Trophoblast cell (in vitro differentiated cells and primary cell): Measurements from ENCODE around the gene KCNMA1.
A peak's percentile ranks its signal among the peaks of the same experiment; 100 is the strongest.

Source experiments
- DNase-seq, 2 donors: peaks; one replicate each; pipeline ENCODE4 v3.0.0-alpha.2; 2016
- H2AFZ ChIP-seq: 2 replicates; pipeline ENCODE4 v1.6.1; 2013; ENCODE audit warnings: low read length, moderate library complexity, mild to moderate bottlenecking; ENCODE audit not compliant: insufficient read depth, poor library complexity
- H2AK5ac ChIP-seq: 2 replicates; pipeline ENCODE4 v1.6.1; 2013; ENCODE audit warnings: mild to moderate bottlenecking, low read length
- H2BK120ac ChIP-seq: 2 replicates; pipeline ENCODE4 v1.6.1; 2013; ENCODE audit warnings: low read length, mild to moderate bottlenecking, moderate library complexity; ENCODE audit not compliant: insufficient read depth, poor library complexity
- H2BK12ac ChIP-seq: 2 replicates; pipeline ENCODE4 v1.6.1; 2013; ENCODE audit warnings: mild to moderate bottlenecking, low read length, moderate library complexity
- H2BK5ac ChIP-seq: 2 replicates; pipeline ENCODE4 v1.6.1; 2013; ENCODE audit warnings: low read length, low read depth, moderate library complexity, mild to moderate bottlenecking; ENCODE audit not compliant: poor library complexity
- H3K14ac ChIP-seq: 2 replicates; pipeline ENCODE4 v1.6.1; 2013; ENCODE audit warnings: mild to moderate bottlenecking, low read length
- H3K18ac ChIP-seq: 2 replicates; pipeline ENCODE4 v1.6.1; 2013; ENCODE audit warnings: mild to moderate bottlenecking, low read length
- H3K23ac ChIP-seq: 2 replicates; pipeline ENCODE4 v1.6.1; 2013; ENCODE audit warnings: low read length
- H3K27ac ChIP-seq: 2 replicates; pipeline ENCODE4 v1.5.1; 2013; ENCODE audit warnings: low read depth, mild to moderate bottlenecking, inconsistent platforms, low read length, moderate library complexity
- H3K27me3 ChIP-seq: 2 replicates; pipeline ENCODE4 v1.6.1; 2013; ENCODE audit warnings: inconsistent platforms, mild to moderate bottlenecking, low read length, moderate library complexity; ENCODE audit not compliant: insufficient read depth
- H3K36me3 ChIP-seq, 2 experiments: 1 replicate in 1 of 2; 2 replicates in 1 of 2; pipeline ENCODE4 v1.6.1; 2013; ENCODE audit warnings: low read length in 2 of 2, mild to moderate bottlenecking in 2 of 2, moderate library complexity in 1 of 2; ENCODE audit not compliant: insufficient read depth in 2 of 2, control insufficient read depth in 1 of 2
- H3K4ac ChIP-seq: 2 replicates; pipeline ENCODE4 v1.6.1; 2013; ENCODE audit warnings: low read depth, mild to moderate bottlenecking, low read length, moderate library complexity
- H3K4me1 ChIP-seq, 2 experiments: 1 replicate in 1 of 2; 2 replicates in 1 of 2; pipeline ENCODE4 v1.6.1; 2013; ENCODE audit warnings: low read length in 2 of 2, mild to moderate bottlenecking in 2 of 2, moderate library complexity in 1 of 2; ENCODE audit not compliant: insufficient read depth in 2 of 2, control insufficient read depth in 1 of 2
- H3K4me2 ChIP-seq: 2 replicates; pipeline ENCODE4 v1.6.1; 2013; ENCODE audit warnings: inconsistent platforms, mild to moderate bottlenecking, low read length, moderate library complexity
- H3K4me3 ChIP-seq: 2 replicates; pipeline ENCODE4 v1.5.1; 2013; ENCODE audit warnings: mild to moderate bottlenecking, low read depth, low read length, inconsistent platforms
- H3K79me1 ChIP-seq: one replicate; pipeline ENCODE4 v1.6.1; 2013; ENCODE audit warnings: low read length
- H3K79me2 ChIP-seq: 2 replicates; pipeline ENCODE4 v1.6.1; 2013; ENCODE audit warnings: low read length, mild to moderate bottlenecking; ENCODE audit not compliant: control insufficient read depth, insufficient read depth, poor library complexity
- H3K9ac ChIP-seq: 2 replicates; pipeline ENCODE4 v1.6.1; 2013; ENCODE audit warnings: mild to moderate bottlenecking, low read length
- H3K9me3 ChIP-seq: 2 replicates; pipeline ENCODE4 v1.6.1; 2013; ENCODE audit warnings: low read depth, mild to moderate bottlenecking, control low read depth, inconsistent platforms, low read length; ENCODE audit not compliant: insufficient read depth
- H4K12ac ChIP-seq: 2 replicates; pipeline ENCODE4 v1.6.1; 2013; ENCODE audit warnings: low read depth, mild to moderate bottlenecking, low read length, moderate library complexity
- H4K8ac ChIP-seq: 2 replicates; pipeline ENCODE4 v1.6.1; 2013; ENCODE audit warnings: low read depth, mild to moderate bottlenecking, low read length, moderate library complexity
- H4K91ac ChIP-seq: one replicate; pipeline ENCODE4 v1.6.1; 2013; ENCODE audit warnings: low read depth, mild to moderate bottlenecking, low read length, moderate library complexity
- WGBS: extraction: QIAGEN DNeasy Blood & Tissue Kit; methylation state at CpG from one replicate; pipeline ENCODE4 v1.1.7; 2013; ENCODE audit warnings: missing lambda C conversion rate; ENCODE audit not compliant: insufficient read length, insufficient coverage; ENCODE audit errors: extremely low coverage; 5-methylcytosine and 5-hydroxymethylcytosine counted together

The KCNMA1 gene

DNA sequence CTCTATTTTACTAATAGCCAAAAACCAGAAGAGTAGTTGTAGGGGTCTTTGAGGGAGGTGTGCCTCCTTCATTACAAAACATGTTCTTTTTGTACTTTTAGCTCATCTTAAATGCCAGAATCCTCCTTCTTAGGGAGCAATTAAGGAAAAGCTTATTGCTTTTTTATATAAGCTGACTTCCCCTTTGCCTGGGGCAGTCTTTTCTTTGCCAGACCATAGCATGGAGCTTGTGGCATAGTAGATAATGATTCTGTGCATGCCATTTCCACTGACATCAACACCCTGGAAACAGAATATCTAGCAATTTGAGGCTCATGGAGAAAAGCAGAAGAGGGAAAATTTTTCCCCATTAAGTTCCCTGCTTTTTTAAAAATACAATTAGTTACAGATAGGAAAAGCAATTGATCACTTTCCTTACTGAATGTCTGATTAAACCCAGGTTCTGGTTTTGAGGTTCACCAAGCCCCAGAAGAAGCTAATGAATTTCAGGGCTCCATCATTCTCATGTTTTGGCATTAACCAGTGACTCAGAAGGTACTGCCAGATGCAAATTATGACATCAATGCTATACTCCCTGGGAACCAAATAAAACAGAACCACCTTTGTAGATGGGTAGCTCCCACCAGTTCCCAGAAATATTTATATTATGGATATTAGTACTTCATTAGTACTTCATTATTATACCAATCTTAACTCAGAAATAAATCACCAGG, 410.6 kb downstream of the KCNMA1 start:
- Histone ChIP-seq H3K14ac (no peak overlapping the region), H4K12ac (no peak overlapping the region), H3K18ac (no peak overlapping the region), H2BK120ac (peak overlapping the region; percentile 35), H3K9me3 (no peaks in the 10 kb centered on the region), H3K79me2 (peaks cover 1% of the 10 kb centered on the region), H4K91ac (peak overlapping the region; percentile 85), H3K23ac (no peak overlapping the region), H4K8ac (no peak overlapping the region), H3K4me3 (no peak overlapping the region), H2AFZ (no peak overlapping the region), H3K4ac (no peak overlapping the region), H2BK5ac (peak overlapping the region; percentile 34), H3K4me1 (peaks cover 17 to 19% of the 10 kb centered on the region in 2 experiments), H3K27ac (peak overlapping the region; percentile 84), H3K27me3 (no peaks in the 10 kb centered on the region), H2AK5ac (no peak overlapping the region), H3K79me1 (peaks cover 28% of the 10 kb centered on the region), H3K4me2 (no peak overlapping the region), H3K36me3 (peaks cover 0 to 4% of the 10 kb centered on the region in 2 experiments), H2BK12ac (no peak overlapping the region), H3K9ac (no peak overlapping the region)
- no peak for DNase-seq

DNA sequence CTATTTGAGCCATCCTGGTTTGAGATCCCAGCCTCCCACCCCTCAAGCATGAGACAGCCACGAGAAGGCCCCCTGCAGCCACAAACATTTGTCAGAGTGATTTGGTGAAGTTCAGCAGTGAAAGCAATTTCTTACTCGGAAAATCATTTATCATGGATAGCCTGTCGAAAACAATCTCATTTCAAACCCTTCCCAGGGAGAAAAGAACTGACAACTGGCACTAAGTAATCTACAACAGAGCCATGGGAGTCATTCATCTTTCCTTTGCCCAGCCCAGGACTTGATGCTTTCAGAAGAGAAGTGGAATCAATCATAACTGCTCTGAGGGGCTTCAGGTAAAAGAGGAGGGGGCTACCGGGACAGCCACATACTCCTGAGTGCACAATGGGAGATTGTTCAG, 411.2 kb downstream of the KCNMA1 start:
- peak overlapping the region; percentile 85 for H4K91ac ChIP-seq
- peaks cover 0 to 4% of the 10 kb centered on the region in 2 experiments for H3K36me3 ChIP-seq
- H2AK5ac ChIP-seq: no peak overlapping the region
- no CpG with 5 or more reads among the region's 4 CpGs for WGBS
- peaks cover 17 to 19% of the 10 kb centered on the region in 2 experiments for H3K4me1 ChIP-seq
- H3K79me2 ChIP-seq: peaks cover 1% of the 10 kb centered on the region
- H2BK5ac ChIP-seq: peak overlapping the region; percentile 80
- H3K27ac ChIP-seq: peak overlapping the region; percentile 84
- peak overlapping the region; percentile 19 for H3K4me2 ChIP-seq
- no peak overlapping the region for H2AFZ ChIP-seq
- no peak overlapping the region for H3K18ac ChIP-seq
- no peaks in the 10 kb centered on the region for H3K9me3 ChIP-seq
- H3K4ac ChIP-seq: no peak overlapping the region
- no peak overlapping the region for H3K4me3 ChIP-seq
- H3K27me3 ChIP-seq: no peaks in the 10 kb centered on the region
- H4K8ac ChIP-seq: peak overlapping the region; percentile 62
- H2BK120ac ChIP-seq: peak overlapping the region; percentile 35
- no peak overlapping the region for H3K23ac ChIP-seq
- H3K79me1 ChIP-seq: peaks cover 27% of the 10 kb centered on the region
- no peak for DNase-seq
- H4K12ac ChIP-seq: no peak overlapping the region
- no peak overlapping the region for H3K9ac ChIP-seq
- H3K14ac ChIP-seq: peak overlapping the region; percentile 55
- peak overlapping the region; percentile 79 for H2BK12ac ChIP-seq

DNA sequence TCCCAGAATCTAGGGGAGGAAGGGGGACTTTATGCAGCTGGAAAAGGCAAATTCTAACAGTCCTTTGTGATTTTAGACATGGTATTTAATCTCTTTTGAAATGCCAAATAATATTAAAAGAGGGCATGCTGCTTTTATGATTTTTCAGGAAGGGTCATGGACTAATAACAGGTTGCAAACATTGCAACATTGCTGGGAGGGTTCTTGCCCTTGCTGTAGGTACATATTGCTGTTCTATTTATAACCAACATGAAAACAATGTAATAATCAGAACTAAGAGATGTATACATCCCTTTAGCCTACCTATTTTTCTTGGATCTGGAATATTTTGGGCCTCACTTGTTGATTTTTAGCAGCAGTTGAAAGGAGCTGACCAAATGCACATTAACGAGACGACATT, 411.6 kb downstream of the KCNMA1 start:
- WGBS: no CpG with 5 or more reads among the region's 2 CpGs

DNA sequence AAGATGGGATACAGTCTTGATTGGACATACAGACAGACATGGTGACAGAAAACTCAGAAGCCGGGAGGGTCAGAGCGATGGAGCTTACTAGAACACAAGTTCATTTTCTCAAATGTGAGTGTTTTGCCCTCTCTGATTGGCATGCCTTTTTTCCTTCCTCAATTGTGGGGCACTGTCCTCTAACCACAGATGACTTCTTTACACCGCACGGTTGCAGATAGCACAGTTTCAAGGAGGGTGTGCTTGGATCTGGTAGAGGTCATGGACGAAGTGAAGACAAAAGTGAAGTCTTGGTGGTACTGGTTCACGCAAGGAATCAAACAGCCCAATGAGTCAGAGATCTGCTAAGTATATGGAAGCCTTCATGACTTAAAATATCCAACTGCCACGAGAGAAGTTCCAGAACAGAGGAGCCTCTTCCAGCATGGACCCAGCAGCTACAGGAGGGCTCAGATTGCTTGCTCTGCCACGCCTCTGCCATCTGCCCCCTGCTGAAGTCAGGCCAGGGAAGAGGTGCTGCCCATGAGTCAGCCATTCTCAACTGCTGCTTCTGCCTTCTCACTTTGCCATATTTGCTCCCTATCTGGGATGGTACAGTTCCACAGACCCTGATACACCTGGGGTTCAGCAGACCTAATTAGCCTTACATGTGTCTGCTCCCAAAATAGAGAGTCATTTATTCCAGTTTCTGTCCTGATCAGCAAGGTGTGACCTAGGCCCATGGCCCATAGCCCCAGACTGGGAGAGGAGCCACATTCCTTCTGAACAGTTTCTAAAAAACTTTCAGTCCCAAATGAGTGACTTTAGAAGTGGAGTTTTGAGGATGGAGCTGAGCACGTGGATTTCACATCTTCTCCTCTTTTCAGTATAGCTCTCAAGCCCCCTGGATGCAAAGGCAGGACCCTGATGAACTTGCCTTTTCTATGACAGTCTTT, 413.8 kb downstream of the KCNMA1 start:
- H3K23ac ChIP-seq: no peak overlapping the region
- peaks cover 1% of the 10 kb centered on the region for H3K79me2 ChIP-seq
- no peaks in the 10 kb centered on the region for H3K27me3 ChIP-seq
- peak overlapping the region; percentile 57 for H2BK5ac ChIP-seq
- no peak overlapping the region for H3K4me2 ChIP-seq
- H3K4me3 ChIP-seq: no peak overlapping the region
- peak overlapping the region; percentile 58 for H3K4ac ChIP-seq
- peak overlapping the region; percentile 74 for H4K91ac ChIP-seq
- peak overlapping the region; percentile 59 for H2BK120ac ChIP-seq
- peak overlapping the region; percentile 54 for H4K8ac ChIP-seq
- H3K79me1 ChIP-seq: peaks cover 32% of the 10 kb centered on the region
- peak overlapping the region; percentile 71 for H2AK5ac ChIP-seq
- no peak for DNase-seq
- peak overlapping the region; percentile 89 for H2BK12ac ChIP-seq
- H3K36me3 ChIP-seq: peaks cover 0 to 4% of the 10 kb centered on the region in 2 experiments
- H3K18ac ChIP-seq: peak overlapping the region; percentile 25
- WGBS: no CpG with 5 or more reads among the region's 9 CpGs
- no peaks in the 10 kb centered on the region for H3K9me3 ChIP-seq
- H3K27ac ChIP-seq: no peak overlapping the region
- H3K4me1 ChIP-seq: peaks cover 15 to 27% of the 10 kb centered on the region in 2 experiments
- peak overlapping the region; percentile 68 for H3K14ac ChIP-seq
- H3K9ac ChIP-seq: no peak overlapping the region
- no peak overlapping the region for H2AFZ ChIP-seq
- no peak overlapping the region for H4K12ac ChIP-seq

More for the DNA sequence above, 411.6 kb downstream of the KCNMA1 start:
- Histone ChIP-seq H3K36me3 (peaks cover 0 to 4% of the 10 kb centered on the region in 2 experiments), H4K91ac (peak overlapping the region; percentile 85), H3K14ac (peak overlapping the region; percentile 55), H2AK5ac (no peak overlapping the region), H3K79me1 (peaks cover 26% of the 10 kb centered on the region), H3K4ac (no peak overlapping the region), H2BK5ac (peak overlapping the region; percentile 80), H3K23ac (no peak overlapping the region), H3K27ac (peak overlapping the region; percentile 84), H4K12ac (no peak overlapping the region), H3K18ac (no peak overlapping the region), H3K27me3 (no peaks in the 10 kb centered on the region), H3K9ac (no peak overlapping the region), H3K4me3 (no peak overlapping the region), H3K4me1 (peaks cover 17 to 19% of the 10 kb centered on the region in 2 experiments), H3K9me3 (no peaks in the 10 kb centered on the region), H3K4me2 (peak overlapping the region; percentile 19), H3K79me2 (peaks cover 1% of the 10 kb centered on the region), H2BK120ac (peak overlapping the region; percentile 35), H2BK12ac (no peak overlapping the region), H2AFZ (no peak overlapping the region), H4K8ac (peak overlapping the region; percentile 62)
- no peak for DNase-seq
